H9 (cell line): ENCODE results near the gene FHL2. TPM values are rescaled to one million over a fixed set of nuclear protein-coding genes. Genes with fewer than 3 reads are reported as not detected.
A peak's percentile ranks its signal among the peaks of the same experiment; 100 is the strongest.

Experiments used
- DNase-seq: peaks from one replicate; pipeline ENCODE4 v3.0.0-alpha.2; 2017
- H2AFZ ChIP-seq: one replicate; pipeline ENCODE4 v1.6.1; 2013; ENCODE audit warnings: mild to moderate bottlenecking, low read length, control low read depth, moderate library complexity
- H2AK5ac ChIP-seq: 2 replicates; pipeline ENCODE4 v1.6.1; 2013; ENCODE audit warnings: low read length, control low read depth, mixed read lengths; ENCODE audit not compliant: insufficient read length
- H2BK120ac ChIP-seq: one replicate; pipeline ENCODE4 v1.6.1; 2013; ENCODE audit warnings: low read depth, mild to moderate bottlenecking, low read length, control low read depth, inconsistent platforms; ENCODE audit not compliant: poor library complexity, severe bottlenecking
- H2BK12ac ChIP-seq: 2 replicates; pipeline ENCODE4 v1.6.1; 2013; ENCODE audit warnings: low read length, control low read depth, mixed read lengths, low read depth; ENCODE audit not compliant: insufficient read length
- H2BK15ac ChIP-seq: 2 replicates; pipeline ENCODE4 v1.6.1; 2013; ENCODE audit warnings: low read depth, low read length, control low read depth
- H2BK20ac ChIP-seq: one replicate; pipeline ENCODE4 v1.6.1; 2013; ENCODE audit warnings: low read depth, mild to moderate bottlenecking, low read length, control low read depth, inconsistent platforms; ENCODE audit not compliant: poor library complexity, severe bottlenecking
- H2BK5ac ChIP-seq: 2 replicates; pipeline ENCODE4 v1.6.1; 2013; ENCODE audit warnings: low read length, control low read depth, mixed read lengths; ENCODE audit not compliant: insufficient read length
- H3K14ac ChIP-seq: 2 replicates; pipeline ENCODE4 v1.6.1; 2013; ENCODE audit warnings: low read length, control low read depth; ENCODE audit not compliant: insufficient read depth
- H3K18ac ChIP-seq: 2 replicates; pipeline ENCODE4 v1.6.1; 2013; ENCODE audit warnings: low read depth, mild to moderate bottlenecking, mixed read lengths, low read length, control low read depth; ENCODE audit not compliant: insufficient read length
- H3K23ac ChIP-seq: 2 replicates; pipeline ENCODE4 v1.6.1; 2013; ENCODE audit warnings: low read length, control low read depth, mixed read lengths, low read depth; ENCODE audit not compliant: insufficient read length
- H3K23me2 ChIP-seq: 2 replicates; pipeline ENCODE4 v1.6.1; 2013; ENCODE audit warnings: low read depth, mild to moderate bottlenecking, mixed read lengths, low read length, control low read depth; ENCODE audit not compliant: insufficient read length, poor library complexity, severe bottlenecking
- H3K27ac ChIP-seq: 2 replicates; pipeline ENCODE4 v1.5.1; 2013; ENCODE audit warnings: low read length, control low read depth, mixed read lengths, low read depth; ENCODE audit not compliant: insufficient read length
- H3K27me3 ChIP-seq: 2 replicates; pipeline ENCODE4 v1.6.1; 2013; ENCODE audit warnings: low read length, control low read depth, inconsistent platforms; ENCODE audit not compliant: insufficient read depth
- H3K4ac ChIP-seq: 2 replicates; pipeline ENCODE4 v1.6.1; 2013; ENCODE audit warnings: low read depth, mild to moderate bottlenecking, control low read depth, inconsistent platforms, low read length, moderate library complexity
- H3K4me1 ChIP-seq: 2 replicates; pipeline ENCODE4 v1.6.1; 2013; ENCODE audit warnings: low read length, control low read depth, inconsistent platforms; ENCODE audit not compliant: insufficient read depth
- H3K4me2 ChIP-seq: 2 replicates; pipeline ENCODE4 v1.6.1; 2013; ENCODE audit warnings: low read length, control low read depth, mixed read lengths; ENCODE audit not compliant: insufficient read length, insufficient read depth
- H3K56ac ChIP-seq: 2 replicates; pipeline ENCODE4 v1.6.1; 2013; ENCODE audit warnings: low read depth, mild to moderate bottlenecking, mixed read lengths, low read length, control low read depth; ENCODE audit not compliant: insufficient read length
- H3K79me1 ChIP-seq: 2 replicates; pipeline ENCODE4 v1.6.1; 2013; ENCODE audit warnings: low read depth, mild to moderate bottlenecking, moderate library complexity, low read length, control low read depth, inconsistent platforms; ENCODE audit not compliant: insufficient read depth, poor library complexity, severe bottlenecking
- H3K79me2 ChIP-seq: 2 replicates; pipeline ENCODE4 v1.6.1; 2013; ENCODE audit warnings: low read length, control low read depth, inconsistent platforms; ENCODE audit not compliant: insufficient read depth
- H3K9ac ChIP-seq: 2 replicates; pipeline ENCODE4 v1.6.1; 2013; ENCODE audit warnings: low read length, control low read depth, mixed read lengths; ENCODE audit not compliant: insufficient read length; ENCODE audit errors: extremely low read depth
- H3K9me3 ChIP-seq: one replicate; pipeline ENCODE4 v1.6.1; 2013; ENCODE audit warnings: low read depth, low read length, inconsistent platforms; ENCODE audit not compliant: control insufficient read depth
- H3T11ph ChIP-seq: one replicate; pipeline ENCODE4 v1.6.1; 2013; ENCODE audit warnings: mild to moderate bottlenecking, low read length, control low read depth, inconsistent platforms
- H4K20me1 ChIP-seq: one replicate; pipeline ENCODE4 v1.6.1; 2013; ENCODE audit not compliant: control insufficient read depth, insufficient read length, insufficient read depth
- H4K5ac ChIP-seq: 2 replicates; pipeline ENCODE4 v1.6.1; 2013; ENCODE audit warnings: low read depth, mild to moderate bottlenecking, mixed read lengths, low read length, control low read depth; ENCODE audit not compliant: insufficient read length
- H4K8ac ChIP-seq: replicated peaks from 2 replicates; pipeline ENCODE4 v1.6.1; 2013; ENCODE audit warnings: low read length, control low read depth, mixed read lengths, low read depth; ENCODE audit not compliant: insufficient read length
- H4K91ac ChIP-seq: 2 replicates; pipeline ENCODE4 v1.6.1; 2013; ENCODE audit warnings: low read depth, mild to moderate bottlenecking, moderate library complexity, mixed read lengths, low read length, control low read depth; ENCODE audit not compliant: insufficient read length
- H3K27ac Mint-ChIP-seq, 3 experiments: 2 replicates in 2 of 3; 3 replicates in 1 of 3; pipeline ENCODE4 v1.8.0; 2020 to 2021; ENCODE audit warnings: mixed read lengths in 3 of 3, mild to moderate bottlenecking in 1 of 3, moderate library complexity in 1 of 3
- H3K27me3 Mint-ChIP-seq: 2 replicates; pipeline ENCODE4 v1.8.0; 2021; ENCODE audit warnings: low read depth, mild to moderate bottlenecking, moderate library complexity, mixed read lengths
- H3K36me3 Mint-ChIP-seq, 3 experiments: 2 replicates in 2 of 3; 3 replicates in 1 of 3; pipeline ENCODE4 v1.8.0; 2020 to 2021; ENCODE audit warnings: low read depth in 3 of 3, mixed read lengths in 3 of 3; ENCODE audit not compliant: insufficient read depth in 1 of 3
- H3K4me1 Mint-ChIP-seq, 2 experiments: 2 replicates each; pipeline ENCODE4 v1.8.0; 2020; ENCODE audit warnings: mixed read lengths in 2 of 2
- H3K4me3 Mint-ChIP-seq, 2 experiments: 2 replicates in 1 of 2; 3 replicates in 1 of 2; pipeline ENCODE4 v1.8.0; 2020 to 2021; ENCODE audit warnings: mild to moderate bottlenecking in 2 of 2, mixed read lengths in 2 of 2, moderate library complexity in 1 of 2
- H3K9me3 Mint-ChIP-seq, 2 experiments: 2 replicates in 1 of 2; 3 replicates in 1 of 2; pipeline ENCODE4 v1.8.0; 2020; ENCODE audit warnings: mild to moderate bottlenecking in 2 of 2, mixed read lengths in 2 of 2, moderate library complexity in 1 of 2
- CTCF ChIP-seq: fragments of 200-600 bp; sonication (generic); conservative IDR thresholded peaks from 3 replicates; pipeline ENCODE4 v1.8.0; 2021; ENCODE audit warnings: antibody characterized with exemption, mild to moderate bottlenecking
- WGBS: extraction: QIAGEN DNeasy Blood & Tissue Kit; methylation state at CpG from one replicate; pipeline ENCODE4 v1.1.7; 2013; ENCODE audit warnings: missing lambda C conversion rate, low lambda C conversion rate, mixed read lengths; ENCODE audit not compliant: insufficient read length; ENCODE audit errors: extremely low coverage; 5-methylcytosine and 5-hydroxymethylcytosine counted together
- long read RNA-seq: library from polyadenylated mRNA; unstranded; transcript quantifications from one replicate; pipeline ENCODE4 v2.0.0, GENCODE V29; 2020
- total RNA-seq: library from RNA; stranded (reverse); gene quantifications from 2 replicates; pipeline ENCODE4 v1.2.1, GENCODE V29; 2021

The FHL2 gene
- 34.9 and 36.9 TPM in 2 replicates for total RNA-seq
- long read RNA-seq, full-length matches to known transcripts, result 243 of 260 reads
- long read RNA-seq, partial matches to known transcripts, result 5 of 260 reads
- long read RNA-seq, other reads (novel, unspliced or antisense), result 12 of 260 reads

- Histone ChIP-seq H4K8ac (no peak within 1 kb of the TSS), H2BK12ac (peak within 1 kb of the TSS; percentile 78), H3K9me3 (no peaks in the 10 kb centered on the region), H2BK15ac (no peak within 1 kb of the TSS), H3K14ac (peak within 1 kb of the TSS; percentile 99), H3K23ac (no peak within 1 kb of the TSS), H3K79me2 (peaks cover 2% of the 10 kb centered on the region; the same call in 1 of the 2 replicates), H3K4me1 (peaks cover 2% of the 10 kb centered on the region; the same call in 1 of the 2 replicates), H3T11ph (no peak within 1 kb of the TSS), H3K27ac (no peak within 1 kb of the TSS), H4K5ac (no peak within 1 kb of the TSS), H3K9ac (peak within 1 kb of the TSS; percentile 91), H3K79me1 (no peaks in the 10 kb centered on the region), H3K4me2 (peak within 1 kb of the TSS; percentile 47), H4K91ac (no peak within 1 kb of the TSS), H3K18ac (peak within 1 kb of the TSS; percentile 98), H2BK120ac (peak within 1 kb of the TSS; percentile 84), H4K20me1 (no peaks in the 10 kb centered on the region), H3K27me3 (peaks cover 12% of the 10 kb centered on the region; the same call in 1 of the 2 replicates), H2BK5ac (no peak within 1 kb of the TSS), H2AK5ac (no peak within 1 kb of the TSS), H3K56ac (no peak within 1 kb of the TSS), H2BK20ac (peak within 1 kb of the TSS; percentile 15), H3K4ac (no peak within 1 kb of the TSS; the same call in 1 of the 2 replicates), H2AFZ (no peak within 1 kb of the TSS), H3K23me2 (peaks cover 3% of the 10 kb centered on the region)
- H3K27me3 Mint-ChIP-seq, result peaks cover 15% of the 10 kb centered on the region
- peaks cover 3 to 24% (median 6%) of the 10 kb centered on the region in 3 experiments; a peak in 6 of 7 replicates for H3K36me3 Mint-ChIP-seq
- H3K4me3 Mint-ChIP-seq, result peak within 1 kb of the TSS; percentile 82 to 87
- peak; percentile 84 for DNase-seq
- peak; percentile 56 for TF ChIP-seq CTCF
- WGBS, result no CpG with 5 or more reads among the region's 74 CpGs
- peaks cover 3 to 7% of the 10 kb centered on the region in 2 experiments; a peak in 4 of 5 replicates for H3K9me3 Mint-ChIP-seq
- H3K4me1 Mint-ChIP-seq, result peaks cover 24 to 29% of the 10 kb centered on the region in 2 experiments
- H3K27ac Mint-ChIP-seq, result peak within 1 kb of the TSS in 2 of 3 experiments; percentile 14 to 23; a peak in 1 of 7 replicates
These were observed at the start of gene FHL2 for GRCh38 chr2:105398336-105399206. Gene FHL2, minus strand, starts transcription at chr2:105399051. Its CDS starts 12,535 bp downstream, at chr2:105386516.
